PC-3 (cell line): ENCODE measurements around the gene EME2.

ENCODE experiments used
- CTCF ChIP-seq: fragments of 300-600 bp; sonication (generic); conservative IDR thresholded peaks from 2 replicates; pipeline ENCODE4 v1.5.1; 2017; ENCODE audit warnings: antibody characterized with exemption, low read depth, mild to moderate bottlenecking, low read length
- EZH2 ChIP-seq: fragments of 300-600 bp; sonication (generic); IDR thresholded peaks from one replicate; pipeline ENCODE4 v1.6.1; 2017; ENCODE audit warnings: antibody characterized with exemption, mild to moderate bottlenecking, low read length; ENCODE audit not compliant: unreplicated experiment

DNA sequence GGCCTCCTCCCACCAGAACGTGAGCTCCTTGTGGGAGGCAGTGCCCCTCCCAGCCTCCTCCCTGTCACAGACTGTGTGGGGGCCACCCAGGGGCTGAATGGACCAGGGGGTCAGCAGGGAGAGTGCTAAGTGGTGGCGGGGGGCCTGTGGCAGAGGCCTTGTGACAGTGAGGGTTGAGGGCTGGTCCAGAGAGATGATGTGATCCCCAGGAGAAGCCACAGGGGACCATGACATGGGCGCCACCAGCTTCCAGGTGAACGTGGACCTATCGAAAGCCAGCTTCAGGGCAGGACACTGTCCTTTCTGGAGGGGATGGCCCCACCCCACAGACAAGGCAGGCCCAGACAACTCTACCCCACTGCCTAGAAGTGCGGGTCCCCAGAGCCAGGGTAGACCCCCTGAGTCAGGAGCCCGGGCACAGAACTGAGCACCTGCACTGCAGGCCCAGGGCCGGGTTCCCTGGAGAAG, 6.7 kb downstream of the EME2 start:
- TF ChIP-seq EZH2 (no peak), CTCF (no peak)
